Measurements from ENCODE around the gene EFL1.

DNA sequence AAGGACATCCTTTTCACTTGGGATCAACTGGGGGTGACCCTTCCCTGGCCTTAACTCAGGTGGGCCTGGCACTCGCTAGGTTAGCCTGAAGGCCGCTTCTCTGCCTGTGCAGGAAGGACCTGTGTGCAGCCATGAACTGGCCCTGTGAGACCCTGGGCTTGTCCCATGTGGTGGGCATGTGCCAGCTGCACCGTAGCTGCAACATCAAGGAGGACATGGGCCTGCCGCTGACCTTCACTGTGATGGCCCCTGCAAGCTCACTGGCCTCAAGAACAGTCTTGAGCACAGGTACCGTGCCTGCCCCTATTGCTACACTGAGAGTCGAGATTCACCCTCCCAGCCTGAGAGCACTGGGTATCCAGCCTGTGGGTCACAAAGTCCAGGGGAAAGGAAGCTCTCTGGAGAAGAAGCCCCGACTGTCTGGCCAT is 43.1 kb upstream of the EFL1 start:
- TF ChIP-seq, protein P1, sequence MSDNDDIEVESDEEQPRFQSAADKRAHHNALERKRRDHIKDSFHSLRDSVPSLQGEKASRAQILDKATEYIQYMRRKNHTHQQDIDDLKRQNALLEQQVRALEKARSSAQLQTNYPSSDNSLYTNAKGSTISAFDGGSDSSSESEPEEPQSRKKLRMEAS (IDR thresholded peaks at IDR 0.05) = no peak
- TF ChIP-seq POLR2A (IDR thresholded peaks at IDR 0.05; ENCODE audit: control extremely low read depth in 1 of 2, low read depth in 2 of 2, low read length in 2 of 2) (no peak), POLR2AphosphoS5 (IDR thresholded peaks at IDR 0.05; ENCODE audit: low read depth, low read length) (no peak), TAF7 (optimal IDR thresholded peaks at IDR 0.05; ENCODE audit: borderline replicate concordance, low read depth, low read length) (no peak), SP1 (IDR thresholded peaks at IDR 0.05; ENCODE audit: low read depth, low read length) (no peak), RAD21 (IDR thresholded peaks at IDR 0.05 in 1 of 2, conservative IDR thresholded peaks at IDR 0.05 in 1 of 2; ENCODE audit: low read depth in 2 of 2, low read length in 2 of 2) (no peak), TAF1 (IDR thresholded peaks at IDR 0.05; ENCODE audit: low read depth, low read length) (no peak), EP300 (IDR thresholded peaks at IDR 0.05; ENCODE audit: borderline replicate concordance in 1 of 2, low read depth in 2 of 2, low read length in 2 of 2) (no peak), SP4 (IDR thresholded peaks at IDR 0.05; ENCODE audit: low read length) (no peak), ZNF274 (IDR thresholded peaks at IDR 0.05; ENCODE audit: borderline replicate concordance, extremely low read depth, low read length) (no peak), FOSL1 (IDR thresholded peaks at IDR 0.05; ENCODE audit: insufficient read depth, low read depth, low read length) (no peak)
- TF ChIP-seq, protein P2, sequence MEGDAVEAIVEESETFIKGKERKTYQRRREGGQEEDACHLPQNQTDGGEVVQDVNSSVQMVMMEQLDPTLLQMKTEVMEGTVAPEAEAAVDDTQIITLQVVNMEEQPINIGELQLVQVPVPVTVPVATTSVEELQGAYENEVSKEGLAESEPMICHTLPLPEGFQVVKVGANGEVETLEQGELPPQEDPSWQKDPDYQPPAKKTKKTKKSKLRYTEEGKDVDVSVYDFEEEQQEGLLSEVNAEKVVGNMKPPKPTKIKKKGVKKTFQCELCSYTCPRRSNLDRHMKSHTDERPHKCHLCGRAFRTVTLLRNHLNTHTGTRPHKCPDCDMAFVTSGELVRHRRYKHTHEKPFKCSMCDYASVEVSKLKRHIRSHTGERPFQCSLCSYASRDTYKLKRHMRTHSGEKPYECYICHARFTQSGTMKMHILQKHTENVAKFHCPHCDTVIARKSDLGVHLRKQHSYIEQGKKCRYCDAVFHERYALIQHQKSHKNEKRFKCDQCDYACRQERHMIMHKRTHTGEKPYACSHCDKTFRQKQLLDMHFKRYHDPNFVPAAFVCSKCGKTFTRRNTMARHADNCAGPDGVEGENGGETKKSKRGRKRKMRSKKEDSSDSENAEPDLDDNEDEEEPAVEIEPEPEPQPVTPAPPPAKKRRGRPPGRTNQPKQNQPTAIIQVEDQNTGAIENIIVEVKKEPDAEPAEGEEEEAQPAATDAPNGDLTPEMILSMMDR (IDR thresholded peaks at IDR 0.05; ENCODE audit: control extremely low read depth in 1 of 3, insufficient read depth in 1 of 3, low read depth in 1 of 3, low read length in 3 of 3) = no peak
- TF ChIP-seq, protein P3, sequence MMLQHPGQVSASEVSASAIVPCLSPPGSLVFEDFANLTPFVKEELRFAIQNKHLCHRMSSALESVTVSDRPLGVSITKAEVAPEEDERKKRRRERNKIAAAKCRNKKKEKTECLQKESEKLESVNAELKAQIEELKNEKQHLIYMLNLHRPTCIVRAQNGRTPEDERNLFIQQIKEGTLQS (IDR thresholded peaks at IDR 0.05; ENCODE audit: insufficient read depth, low read depth, low read length) = no peak
